ENCODE results near the gene CELA2A. TPM values are rescaled to one million over a fixed set of nuclear protein-coding genes. Genes with fewer than 3 reads are reported as not detected.
"Not testable (repeated sequence)": the region's sequence is repeated elsewhere in the genome, so short reads cannot be mapped to it uniquely, and the experiment has no call there.

The CELA2A gene
- total RNA-seq, 4 donors from 2014 or later = not detected

DNA sequence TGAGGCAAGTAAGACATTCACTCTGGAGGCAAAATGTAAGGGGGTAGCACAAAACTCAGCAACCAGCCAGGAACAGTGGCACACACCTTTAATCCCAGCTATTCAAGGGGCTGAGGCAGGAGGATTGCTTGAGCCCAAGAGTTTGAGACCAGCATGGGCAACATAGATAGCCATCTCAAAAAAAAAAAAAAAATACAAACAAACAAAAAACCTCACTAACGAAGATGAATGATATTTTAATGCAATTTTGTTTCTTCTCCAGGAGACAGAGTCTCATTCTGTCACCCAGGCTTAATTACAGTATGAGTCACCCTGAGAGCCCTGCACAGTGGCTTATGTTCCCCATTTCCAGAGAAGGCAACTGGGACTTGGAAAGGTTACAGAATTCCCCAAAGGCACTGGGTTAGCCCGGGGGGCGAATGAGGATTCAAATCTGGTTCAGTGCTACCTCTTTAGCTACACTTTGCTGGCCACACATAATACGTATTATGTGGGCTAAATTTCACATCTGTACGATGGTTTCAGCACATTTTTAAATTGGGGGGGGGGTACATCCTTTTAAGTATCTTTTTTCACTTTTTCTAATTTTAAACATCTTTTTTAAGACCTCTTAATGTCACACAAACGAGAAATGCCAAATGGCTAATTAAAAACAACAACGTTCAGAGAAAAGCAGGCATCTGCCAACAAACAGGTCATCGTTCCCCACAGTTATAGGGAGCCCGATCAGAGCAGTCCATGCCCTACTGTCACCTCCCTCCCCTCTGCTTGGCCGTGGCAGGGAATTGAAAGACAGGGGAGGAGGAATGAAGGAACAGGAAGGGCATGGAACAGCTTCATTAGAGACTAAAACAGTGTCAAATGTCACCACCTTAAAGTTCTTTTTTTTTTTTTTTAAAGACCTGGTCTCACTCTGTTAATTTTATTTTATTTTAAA, 3.5 kb downstream of the CELA2A start:
- WGBS = 54% methylated on average over 10 of the region's 10 CpGs
- peaks cover 0 to 11% (median 10%) of the 10 kb centered on the region in 4 donors for H3K4me1 ChIP-seq
- intact Hi-C loops (cut with DNase I) = no loop called here
- no peaks in the 10 kb centered on the region for H3K27me3 ChIP-seq
- H3K4me3 ChIP-seq = no peak overlapping the region
- H3K9me3 ChIP-seq = no peaks in the 10 kb centered on the region
- H3K36me3 ChIP-seq = no peaks in the 10 kb centered on the region
- no peak for DNase-seq (ENCODE audit: extremely low spot score)
- no peak overlapping the region for H3K27ac ChIP-seq (replicated peaks in 1 of 4)
- TF ChIP-seq, protein P1, sequence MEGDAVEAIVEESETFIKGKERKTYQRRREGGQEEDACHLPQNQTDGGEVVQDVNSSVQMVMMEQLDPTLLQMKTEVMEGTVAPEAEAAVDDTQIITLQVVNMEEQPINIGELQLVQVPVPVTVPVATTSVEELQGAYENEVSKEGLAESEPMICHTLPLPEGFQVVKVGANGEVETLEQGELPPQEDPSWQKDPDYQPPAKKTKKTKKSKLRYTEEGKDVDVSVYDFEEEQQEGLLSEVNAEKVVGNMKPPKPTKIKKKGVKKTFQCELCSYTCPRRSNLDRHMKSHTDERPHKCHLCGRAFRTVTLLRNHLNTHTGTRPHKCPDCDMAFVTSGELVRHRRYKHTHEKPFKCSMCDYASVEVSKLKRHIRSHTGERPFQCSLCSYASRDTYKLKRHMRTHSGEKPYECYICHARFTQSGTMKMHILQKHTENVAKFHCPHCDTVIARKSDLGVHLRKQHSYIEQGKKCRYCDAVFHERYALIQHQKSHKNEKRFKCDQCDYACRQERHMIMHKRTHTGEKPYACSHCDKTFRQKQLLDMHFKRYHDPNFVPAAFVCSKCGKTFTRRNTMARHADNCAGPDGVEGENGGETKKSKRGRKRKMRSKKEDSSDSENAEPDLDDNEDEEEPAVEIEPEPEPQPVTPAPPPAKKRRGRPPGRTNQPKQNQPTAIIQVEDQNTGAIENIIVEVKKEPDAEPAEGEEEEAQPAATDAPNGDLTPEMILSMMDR (IDR thresholded peaks at IDR 0.05) = no peak
- TF ChIP-seq POLR2AphosphoS5 (IDR thresholded peaks at IDR 0.05) (no peak), POLR2A (IDR thresholded peaks at IDR 0.05; ENCODE audit: low read depth) (no peak), EP300 (IDR thresholded peaks at IDR 0.05) (no peak)

DNA sequence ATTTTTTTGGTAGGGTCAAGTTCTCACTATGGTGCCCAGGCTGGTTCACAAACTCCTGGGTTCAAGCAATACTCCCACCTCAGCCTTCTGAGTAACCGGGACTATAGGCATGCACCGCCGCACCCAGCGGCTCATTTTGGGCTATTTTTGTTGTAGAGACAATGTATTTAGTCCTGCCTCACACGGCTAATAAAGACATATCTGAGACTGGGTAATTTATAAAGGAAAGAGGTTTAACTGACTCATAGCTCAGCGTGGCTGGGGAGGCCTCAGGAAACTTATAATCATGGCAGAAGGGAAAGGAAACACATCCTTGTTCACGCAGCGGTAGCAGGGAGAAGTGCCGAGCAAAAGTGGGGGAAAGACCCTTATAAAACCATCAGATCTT, 4.2 kb downstream of the CELA2A start:
- Histone ChIP-seq H3K27me3 (no peaks in the 10 kb centered on the region), H3K9me3 (no peaks in the 10 kb centered on the region), H3K27ac (replicated peaks in 1 of 4) (no peak overlapping the region), H3K4me1 (peaks cover 0 to 11% (median 10%) of the 10 kb centered on the region in 4 donors), H3K36me3 (no peaks in the 10 kb centered on the region), H3K4me3 (no peak overlapping the region)
- WGBS = 85% methylated on average over 9 of the region's 9 CpGs
- intact Hi-C loops (cut with DNase I) = no loop called here
- TF ChIP-seq, protein P1 (IDR thresholded peaks at IDR 0.05) = no peak
- TF ChIP-seq EP300 (IDR thresholded peaks at IDR 0.05) (no peak), POLR2A (IDR thresholded peaks at IDR 0.05; ENCODE audit: low read depth) (no peak), POLR2AphosphoS5 (IDR thresholded peaks at IDR 0.05) (no peak)
- no peak for DNase-seq (ENCODE audit: extremely low spot score)

DNA sequence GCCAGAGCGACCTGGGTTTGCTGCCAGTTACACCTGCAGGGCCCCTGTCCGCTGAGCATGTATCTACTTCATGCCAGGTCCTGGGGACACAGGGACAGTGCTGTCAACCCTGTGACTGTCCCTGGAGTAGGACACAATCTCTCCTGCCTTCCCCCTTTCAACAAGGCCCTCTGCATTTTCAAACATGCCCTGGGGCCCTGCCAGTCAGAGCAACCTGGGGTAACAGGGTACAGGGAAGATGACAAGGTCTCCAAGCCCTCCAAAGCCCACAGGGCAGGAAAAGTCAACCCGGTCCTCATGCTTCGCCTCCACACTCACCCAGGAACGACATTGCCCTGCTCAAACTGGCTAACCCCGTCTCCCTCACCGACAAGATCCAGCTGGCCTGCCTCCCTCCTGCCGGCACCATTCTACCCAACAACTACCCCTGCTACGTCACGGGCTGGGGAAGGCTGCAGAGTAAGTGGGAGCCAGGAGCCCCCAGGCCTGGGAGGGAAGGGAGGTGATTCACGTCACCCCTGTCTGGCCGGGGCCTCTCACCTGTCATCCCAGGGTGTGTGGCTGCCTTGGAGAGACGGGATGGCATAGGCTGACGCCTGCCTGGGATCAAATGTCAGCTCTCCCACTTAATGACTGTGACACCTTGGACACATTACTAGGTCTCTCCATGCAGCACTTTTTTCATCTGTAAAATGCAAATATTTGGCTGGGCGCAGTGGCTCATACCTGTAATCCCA, 6.7 kb downstream of the CELA2A start:
- H3K36me3 ChIP-seq; DNase-seq (ENCODE audit: extremely low spot score); H3K4me3 ChIP-seq; intact Hi-C loops (cut with DNase I); H3K27ac ChIP-seq (replicated peaks in 1 of 4); H3K27me3 ChIP-seq; H3K9me3 ChIP-seq: not testable (repeated sequence)
- peaks cover 0 to 11% (median 10%) of the 10 kb centered on the region in 4 donors for H3K4me1 ChIP-seq
- WGBS = 92% methylated on average over 4 of the region's 15 CpGs

DNA sequence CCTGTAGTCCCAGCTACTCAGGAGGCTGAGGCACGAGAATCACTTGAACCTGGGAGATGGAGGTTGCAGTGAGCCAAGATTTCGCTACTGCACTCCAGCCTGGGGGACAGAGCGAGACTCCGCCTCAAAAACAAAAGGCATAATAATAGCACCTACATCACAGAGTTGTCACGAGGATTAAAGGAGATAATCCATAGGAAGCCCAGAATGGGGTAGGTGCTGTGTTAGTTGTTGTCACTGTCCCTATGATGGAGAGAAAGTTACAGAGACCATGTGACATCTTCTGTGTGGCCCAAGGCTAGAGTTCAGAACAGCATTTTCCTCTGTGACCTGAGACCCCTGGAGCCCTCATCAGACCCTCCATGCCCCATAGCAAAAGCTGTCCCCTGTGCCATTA, 7.4 kb downstream of the CELA2A start:
- 91% methylated on average over 5 of the region's 5 CpGs for WGBS
- H3K9me3 ChIP-seq; intact Hi-C loops (cut with DNase I); H3K4me3 ChIP-seq; H3K36me3 ChIP-seq; H3K27me3 ChIP-seq; H3K27ac ChIP-seq (replicated peaks in 1 of 4); DNase-seq (ENCODE audit: extremely low spot score): not testable (repeated sequence)
- H3K4me1 ChIP-seq = peaks cover 0 to 11% (median 10%) of the 10 kb centered on the region in 4 donors

DNA sequence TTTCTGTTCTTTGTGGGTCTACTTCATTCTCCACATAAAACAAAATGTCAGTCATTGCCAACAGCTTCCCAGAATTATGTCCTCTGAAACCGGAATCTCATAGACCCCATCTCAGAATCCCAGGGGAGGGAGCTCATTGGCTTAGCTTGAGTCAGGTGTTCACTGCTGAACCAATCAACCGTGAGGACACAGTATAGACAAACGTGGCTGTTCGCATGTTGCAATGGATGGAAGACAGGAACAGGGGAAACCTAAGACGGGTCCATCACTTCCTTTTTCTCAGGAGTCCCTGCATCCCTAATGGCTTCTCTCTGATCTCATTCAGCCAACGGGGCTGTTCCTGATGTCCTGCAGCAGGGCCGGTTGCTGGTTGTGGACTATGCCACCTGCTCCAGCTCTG, 9.1 kb downstream of the CELA2A start:
- H3K27ac ChIP-seq (replicated peaks in 1 of 4) = no peak overlapping the region
- H3K36me3 ChIP-seq = no peaks in the 10 kb centered on the region
- no peaks in the 10 kb centered on the region for H3K27me3 ChIP-seq
- no peak for DNase-seq (ENCODE audit: extremely low spot score)
- TF ChIP-seq, protein P1 (IDR thresholded peaks at IDR 0.05) = no peak
- TF ChIP-seq POLR2A (IDR thresholded peaks at IDR 0.05; ENCODE audit: low read depth) = no peak
- TF ChIP-seq EP300 (IDR thresholded peaks at IDR 0.05) = no peak
- no peak for TF ChIP-seq POLR2AphosphoS5 (IDR thresholded peaks at IDR 0.05)
- H3K9me3 ChIP-seq = no peaks in the 10 kb centered on the region
- H3K4me1 ChIP-seq = peaks cover 0 to 13% (median 13%) of the 10 kb centered on the region in 4 donors
- intact Hi-C loops (cut with DNase I) = no loop called here
- 84% methylated on average over 7 of the region's 7 CpGs for WGBS
- H3K4me3 ChIP-seq = no peak overlapping the region

DNA sequence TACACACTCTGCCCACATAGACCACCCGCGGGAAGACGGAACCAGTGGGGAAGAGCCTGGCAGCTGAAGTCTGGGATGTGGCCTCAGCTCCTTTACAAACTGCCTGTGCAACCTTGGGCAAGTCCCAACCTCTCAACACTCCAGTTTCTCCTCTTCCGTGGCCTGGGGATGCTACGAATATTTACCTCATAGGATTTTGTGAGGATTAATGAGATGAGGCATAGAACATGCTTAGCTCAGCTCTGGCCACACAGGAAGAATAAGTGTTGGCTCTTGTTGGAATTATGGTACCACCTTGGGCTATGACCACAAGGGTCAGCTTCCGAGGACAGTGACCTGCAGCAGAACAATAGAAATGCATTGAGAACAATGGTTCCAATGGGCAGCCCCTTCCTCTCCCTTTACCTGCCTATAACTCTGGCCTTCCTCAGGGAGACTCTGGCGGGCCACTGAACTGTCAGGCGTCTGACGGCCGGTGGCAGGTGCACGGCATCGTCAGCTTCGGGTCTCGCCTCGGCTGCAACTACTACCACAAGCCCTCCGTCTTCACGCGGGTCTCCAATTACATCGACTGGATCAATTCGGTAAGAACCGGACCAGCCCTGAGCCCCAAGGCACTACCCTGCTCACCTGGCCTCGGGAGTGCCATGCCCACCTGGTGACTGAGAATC, 10.6 kb downstream of the CELA2A start:
- H3K4me3 ChIP-seq; intact Hi-C loops (cut with DNase I); H3K36me3 ChIP-seq; H3K27me3 ChIP-seq; H3K27ac ChIP-seq (replicated peaks in 1 of 4); H3K9me3 ChIP-seq; DNase-seq (ENCODE audit: extremely low spot score): not testable (repeated sequence)
- H3K4me1 ChIP-seq = peaks cover 0 to 13% (median 13%) of the 10 kb centered on the region in 4 donors
- WGBS = 95% methylated on average over 22 of the region's 22 CpGs
